Measurements from ENCODE around the gene FOLR2.

Gene FOLR2

DNA sequence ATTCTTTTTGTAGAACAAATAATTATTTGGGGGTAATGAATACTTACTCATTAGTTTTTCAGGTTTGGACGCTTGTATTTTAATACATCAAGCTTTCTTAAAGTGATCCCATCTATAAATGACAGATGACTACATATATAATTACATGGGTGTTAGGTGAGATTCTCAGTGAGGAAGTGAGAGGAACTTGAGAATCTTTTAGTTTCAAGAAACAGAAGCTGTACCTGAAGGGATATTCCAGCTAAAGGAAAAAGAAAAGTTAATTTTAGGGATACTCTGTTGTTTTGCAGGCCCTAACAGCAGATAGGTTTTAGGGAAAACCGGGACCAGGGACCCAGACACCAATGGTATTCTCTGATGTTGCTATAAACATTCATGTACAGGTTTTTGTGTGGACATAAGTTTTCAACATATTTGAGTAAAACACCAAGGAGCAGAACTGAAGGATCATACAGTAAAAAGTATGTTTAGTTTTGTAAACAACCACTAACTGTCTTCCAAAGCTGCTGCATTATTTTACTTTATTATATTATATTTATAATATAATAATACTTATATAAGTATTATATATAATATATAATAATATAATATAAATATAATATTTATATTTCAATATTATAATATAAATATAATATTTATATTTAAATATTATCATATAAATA is 51.5 kb downstream of the FOLR2 start:
- no peak for DNase-seq (ENCODE audit: low read depth in 2 of 2)

Data from stimulated activated CD4-positive, alpha-beta T cell treated with anti-CD3 and anti-CD28 coated beads, Interleukin-12 subunit alpha, Interleukin-12 subunit beta, amount 100 ng/mL, for 24 hours (primary cell).